Measurements from ENCODE around the gene DLX1.
"Not testable (repeated sequence)": the region's sequence is repeated elsewhere in the genome, so short reads cannot be mapped to it uniquely, and the experiment has no call there.

Gene DLX1

DNA sequence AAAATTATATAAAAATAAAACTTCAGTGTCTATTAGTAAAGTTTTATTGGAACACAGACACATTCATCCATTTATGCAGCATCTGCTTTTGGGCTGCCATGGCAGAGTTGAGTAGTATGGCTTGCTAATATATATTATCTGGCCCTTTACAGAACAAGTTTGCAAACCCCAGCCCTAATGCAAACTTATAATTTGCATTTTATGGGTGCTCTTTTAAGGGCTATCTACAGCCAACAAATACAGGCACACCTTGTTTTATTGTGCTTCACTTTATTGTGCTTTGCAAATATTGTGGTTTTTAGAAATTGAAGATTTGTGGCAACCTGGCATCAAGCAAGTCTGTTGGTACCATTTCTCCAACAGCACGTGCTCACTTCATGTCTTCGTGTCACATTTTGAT is 52.6 kb downstream of the DLX1 start:
- DNase-seq, result no peak
- in situ Hi-C loops (cut with MboI; ENCODE audit: low pct_unique_long_range_greater_than_20kb, low sequenced_read_pairs), result no loop called here

DNA sequence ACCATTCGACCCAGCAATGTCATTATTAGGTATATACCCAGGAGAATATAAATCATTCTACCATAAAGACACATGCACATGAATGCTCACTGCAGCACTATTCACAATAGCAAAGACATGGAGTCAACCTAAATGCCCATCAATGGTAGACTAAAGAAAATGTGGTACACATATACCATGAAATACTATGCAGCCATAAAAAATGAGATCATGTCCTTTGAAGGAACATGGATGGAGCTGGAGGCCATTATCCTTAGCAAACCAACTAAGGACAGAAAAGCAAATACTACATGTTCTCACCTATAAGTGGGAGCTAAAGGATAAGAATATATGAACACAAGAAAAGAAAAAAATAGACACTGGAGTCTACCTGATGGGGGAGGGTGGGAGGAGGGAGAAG is 53.4 kb downstream of the DLX1 start:
- in situ Hi-C loops (cut with MboI; ENCODE audit: low pct_unique_long_range_greater_than_20kb, low sequenced_read_pairs), result not testable (repeated sequence)

More for the DNA sequence above, 53.4 kb downstream of the DLX1 start:
- not testable (repeated sequence) for DNase-seq

All from KBM-7 (cell line).